OCI-LY1 (cell line): ENCODE data around the gene DEAF1.

Source experiments
- EZH2 ChIP-seq: fragments of 200-600 bp; sonication (generic), shearing (Covaris generic); IDR thresholded peaks from 2 replicates; pipeline ENCODE4 v1.8.0; 2017; ENCODE audit warnings: borderline replicate concordance, mixed run types, mild to moderate bottlenecking, antibody characterized with exemption, low read length, moderate library complexity, mixed read lengths
- TF ChIP-seq, protein P1 (sequence below): fragments of 200-600 bp; sonication (generic), shearing (Covaris generic); IDR thresholded peaks from 2 replicates; pipeline ENCODE4 v1.5.1; 2017; ENCODE audit warnings: mild to moderate bottlenecking, antibody characterized with exemption, low read length, moderate library complexity, mixed read lengths

DNA sequence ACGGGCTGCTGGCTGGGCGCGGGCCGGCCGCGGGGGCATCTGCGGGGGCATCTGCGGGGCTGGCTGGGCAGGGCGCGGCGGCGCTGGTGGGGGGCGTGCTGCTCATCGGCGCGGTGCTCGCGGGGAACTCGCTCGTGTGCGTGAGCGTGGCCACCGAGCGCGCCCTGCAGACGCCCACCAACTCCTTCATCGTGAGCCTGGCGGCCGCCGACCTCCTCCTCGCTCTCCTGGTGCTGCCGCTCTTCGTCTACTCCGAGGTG, 57.8 kb downstream of the DEAF1 start:
- TF ChIP-seq, protein P1, sequence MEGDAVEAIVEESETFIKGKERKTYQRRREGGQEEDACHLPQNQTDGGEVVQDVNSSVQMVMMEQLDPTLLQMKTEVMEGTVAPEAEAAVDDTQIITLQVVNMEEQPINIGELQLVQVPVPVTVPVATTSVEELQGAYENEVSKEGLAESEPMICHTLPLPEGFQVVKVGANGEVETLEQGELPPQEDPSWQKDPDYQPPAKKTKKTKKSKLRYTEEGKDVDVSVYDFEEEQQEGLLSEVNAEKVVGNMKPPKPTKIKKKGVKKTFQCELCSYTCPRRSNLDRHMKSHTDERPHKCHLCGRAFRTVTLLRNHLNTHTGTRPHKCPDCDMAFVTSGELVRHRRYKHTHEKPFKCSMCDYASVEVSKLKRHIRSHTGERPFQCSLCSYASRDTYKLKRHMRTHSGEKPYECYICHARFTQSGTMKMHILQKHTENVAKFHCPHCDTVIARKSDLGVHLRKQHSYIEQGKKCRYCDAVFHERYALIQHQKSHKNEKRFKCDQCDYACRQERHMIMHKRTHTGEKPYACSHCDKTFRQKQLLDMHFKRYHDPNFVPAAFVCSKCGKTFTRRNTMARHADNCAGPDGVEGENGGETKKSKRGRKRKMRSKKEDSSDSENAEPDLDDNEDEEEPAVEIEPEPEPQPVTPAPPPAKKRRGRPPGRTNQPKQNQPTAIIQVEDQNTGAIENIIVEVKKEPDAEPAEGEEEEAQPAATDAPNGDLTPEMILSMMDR = no peak
- TF ChIP-seq EZH2 = no peak
